ENCODE results near the gene OBSCN.

DNA sequence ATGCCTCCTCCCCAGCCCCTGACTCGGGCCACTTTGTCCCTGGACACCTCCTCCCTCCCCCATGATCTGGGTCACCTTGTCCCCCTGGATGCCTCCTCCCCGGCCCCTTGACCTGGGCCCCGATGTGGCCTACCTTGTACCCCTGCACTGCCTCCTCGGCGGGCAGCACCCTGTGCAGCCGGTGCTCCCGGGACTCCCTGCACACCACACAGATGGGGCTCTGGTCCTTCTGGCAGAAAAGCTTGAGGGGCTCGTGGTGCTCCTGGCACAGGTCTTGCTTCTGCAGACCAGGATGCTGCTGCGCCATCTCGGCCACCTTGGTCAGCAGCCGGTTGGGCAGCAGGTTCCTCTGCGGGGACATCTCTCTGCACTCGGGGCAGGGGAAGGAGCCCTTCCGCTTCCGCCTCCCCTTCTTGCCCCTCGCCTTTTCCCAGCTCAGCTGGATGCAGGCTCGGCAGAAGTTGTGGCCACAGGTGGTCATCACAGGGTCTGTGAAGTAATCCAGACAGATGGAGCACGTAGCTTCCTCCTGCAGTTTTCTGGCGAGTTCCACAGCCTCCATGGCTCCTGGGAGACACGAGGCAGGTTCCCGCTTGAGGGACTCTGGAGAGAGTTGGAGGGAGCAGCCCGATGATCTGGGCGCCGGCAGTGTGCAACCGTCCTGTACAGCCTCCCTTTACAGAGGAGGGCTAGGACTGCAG is 206.8 kb downstream of the OBSCN start:
- TF ChIP-seq, protein P1, sequence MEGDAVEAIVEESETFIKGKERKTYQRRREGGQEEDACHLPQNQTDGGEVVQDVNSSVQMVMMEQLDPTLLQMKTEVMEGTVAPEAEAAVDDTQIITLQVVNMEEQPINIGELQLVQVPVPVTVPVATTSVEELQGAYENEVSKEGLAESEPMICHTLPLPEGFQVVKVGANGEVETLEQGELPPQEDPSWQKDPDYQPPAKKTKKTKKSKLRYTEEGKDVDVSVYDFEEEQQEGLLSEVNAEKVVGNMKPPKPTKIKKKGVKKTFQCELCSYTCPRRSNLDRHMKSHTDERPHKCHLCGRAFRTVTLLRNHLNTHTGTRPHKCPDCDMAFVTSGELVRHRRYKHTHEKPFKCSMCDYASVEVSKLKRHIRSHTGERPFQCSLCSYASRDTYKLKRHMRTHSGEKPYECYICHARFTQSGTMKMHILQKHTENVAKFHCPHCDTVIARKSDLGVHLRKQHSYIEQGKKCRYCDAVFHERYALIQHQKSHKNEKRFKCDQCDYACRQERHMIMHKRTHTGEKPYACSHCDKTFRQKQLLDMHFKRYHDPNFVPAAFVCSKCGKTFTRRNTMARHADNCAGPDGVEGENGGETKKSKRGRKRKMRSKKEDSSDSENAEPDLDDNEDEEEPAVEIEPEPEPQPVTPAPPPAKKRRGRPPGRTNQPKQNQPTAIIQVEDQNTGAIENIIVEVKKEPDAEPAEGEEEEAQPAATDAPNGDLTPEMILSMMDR (IDR thresholded peaks at IDR 0.05; ENCODE audit: insufficient read depth, low read depth, low read length): no peak
- no peak for TF ChIP-seq EZH2 (IDR thresholded peaks at IDR 0.05; ENCODE audit: insufficient read depth, low read length)
